ENCODE data around the gene PPP3R2.

DNA sequence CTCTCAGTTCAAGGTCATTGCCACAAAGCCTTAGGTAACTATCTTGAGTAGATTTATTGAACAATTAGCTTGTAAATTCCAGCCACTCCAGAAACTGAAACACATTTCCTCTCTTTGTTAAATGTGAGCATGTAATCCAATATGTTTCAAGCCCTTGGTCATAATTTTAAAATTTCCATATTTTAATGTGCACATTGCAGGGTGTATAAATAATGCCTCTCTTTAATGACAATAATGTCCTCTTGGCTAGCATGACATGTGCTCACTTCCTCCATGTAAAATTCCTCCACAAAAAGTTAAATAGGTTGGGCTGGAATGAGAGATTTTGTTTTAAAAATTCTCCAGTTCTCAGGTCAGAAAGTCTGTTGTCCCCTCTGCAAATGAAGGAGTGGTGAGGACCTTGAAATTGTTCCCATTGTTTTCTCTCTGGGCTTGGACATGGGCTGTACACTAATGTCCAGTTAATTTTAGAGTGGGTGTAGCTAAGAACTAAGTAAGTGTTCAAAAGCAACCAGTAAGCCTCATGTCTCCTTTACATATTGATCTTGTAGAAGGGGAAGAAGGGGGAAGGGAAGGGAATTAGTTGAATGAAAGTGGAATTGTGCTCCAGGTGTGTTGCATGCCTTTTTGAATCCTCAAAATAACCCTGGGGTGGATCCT lies 2.9 kb downstream of the PPP3R2 start:
- TF ChIP-seq POLR2AphosphoS5 (IDR thresholded peaks at IDR 0.05; ENCODE audit: low read depth, low read length) (no peak), TAF1 (IDR thresholded peaks at IDR 0.05; ENCODE audit: borderline replicate concordance, insufficient read depth, low read length) (no peak), SIN3A (IDR thresholded peaks at IDR 0.05; ENCODE audit: borderline replicate concordance, insufficient read depth, low read length) (no peak)
- TF ChIP-seq, protein P1, sequence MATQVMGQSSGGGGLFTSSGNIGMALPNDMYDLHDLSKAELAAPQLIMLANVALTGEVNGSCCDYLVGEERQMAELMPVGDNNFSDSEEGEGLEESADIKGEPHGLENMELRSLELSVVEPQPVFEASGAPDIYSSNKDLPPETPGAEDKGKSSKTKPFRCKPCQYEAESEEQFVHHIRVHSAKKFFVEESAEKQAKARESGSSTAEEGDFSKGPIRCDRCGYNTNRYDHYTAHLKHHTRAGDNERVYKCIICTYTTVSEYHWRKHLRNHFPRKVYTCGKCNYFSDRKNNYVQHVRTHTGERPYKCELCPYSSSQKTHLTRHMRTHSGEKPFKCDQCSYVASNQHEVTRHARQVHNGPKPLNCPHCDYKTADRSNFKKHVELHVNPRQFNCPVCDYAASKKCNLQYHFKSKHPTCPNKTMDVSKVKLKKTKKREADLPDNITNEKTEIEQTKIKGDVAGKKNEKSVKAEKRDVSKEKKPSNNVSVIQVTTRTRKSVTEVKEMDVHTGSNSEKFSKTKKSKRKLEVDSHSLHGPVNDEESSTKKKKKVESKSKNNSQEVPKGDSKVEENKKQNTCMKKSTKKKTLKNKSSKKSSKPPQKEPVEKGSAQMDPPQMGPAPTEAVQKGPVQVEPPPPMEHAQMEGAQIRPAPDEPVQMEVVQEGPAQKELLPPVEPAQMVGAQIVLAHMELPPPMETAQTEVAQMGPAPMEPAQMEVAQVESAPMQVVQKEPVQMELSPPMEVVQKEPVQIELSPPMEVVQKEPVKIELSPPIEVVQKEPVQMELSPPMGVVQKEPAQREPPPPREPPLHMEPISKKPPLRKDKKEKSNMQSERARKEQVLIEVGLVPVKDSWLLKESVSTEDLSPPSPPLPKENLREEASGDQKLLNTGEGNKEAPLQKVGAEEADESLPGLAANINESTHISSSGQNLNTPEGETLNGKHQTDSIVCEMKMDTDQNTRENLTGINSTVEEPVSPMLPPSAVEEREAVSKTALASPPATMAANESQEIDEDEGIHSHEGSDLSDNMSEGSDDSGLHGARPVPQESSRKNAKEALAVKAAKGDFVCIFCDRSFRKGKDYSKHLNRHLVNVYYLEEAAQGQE (IDR thresholded peaks at IDR 0.05; ENCODE audit: insufficient read depth in 1 of 2, low read depth in 2 of 2, low read length in 2 of 2): no peak

Measured in PFSK-1 (cell line).